Central memory CD4-positive, alpha-beta T cell (primary cell): ENCODE results near the gene OR2A1.
"Not testable (repeated sequence)": the region's sequence is repeated elsewhere in the genome, so short reads cannot be mapped to it uniquely, and the experiment has no call there.

Experiments used
- DNase-seq: peaks from one replicate; pipeline ENCODE4 v3.0.0; 2022

Gene OR2A1

GRCh38 chr7:144325868-144326267 lies 13.6 kb downstream of the OR2A1 start:
- DNase-seq: not testable (repeated sequence)

- DNase-seq: not testable (repeated sequence)
These were observed 17.8 kb downstream of the OR2A1 start for GRCh38 chr7:144330044-144330443.

GRCh38 chr7:144331221-144331995 lies 19.2 kb downstream of the OR2A1 start:
- not testable (repeated sequence) for DNase-seq

GRCh38 chr7:144331996-144332288 lies 19.7 kb downstream of the OR2A1 start:
- DNase-seq: not testable (repeated sequence)

GRCh38 chr7:144348625-144349024 lies 36.4 kb downstream of the OR2A1 start:
- DNase-seq: not testable (repeated sequence)

GRCh38 chr7:144351667-144352066 lies 39.4 kb downstream of the OR2A1 start:
- DNase-seq: not testable (repeated sequence)

- DNase-seq: not testable (repeated sequence)
These were observed 43.1 kb downstream of the OR2A1 start, which contains the start of gene ARHGEF5 for GRCh38 chr7:144355176-144355822. Gene ARHGEF5, plus strand, starts transcription at chr7:144355402. Its CDS starts 7,268 bp downstream, at chr7:144362670.

GRCh38 chr7:144356185-144356584 lies 44.0 kb downstream of the OR2A1 start:
- not testable (repeated sequence) for DNase-seq

GRCh38 chr7:144356860-144357259 lies 44.6 kb downstream of the OR2A1 start:
- not testable (repeated sequence) for DNase-seq

- not testable (repeated sequence) for DNase-seq
These were observed 49.8 kb downstream of the OR2A1 start for GRCh38 chr7:144362061-144362460.

GRCh38 chr7:144365523-144365922 lies 53.3 kb downstream of the OR2A1 start:
- DNase-seq: not testable (repeated sequence)

GRCh38 chr7:144367250-144367649 lies 55.0 kb downstream of the OR2A1 start:
- not testable (repeated sequence) for DNase-seq

GRCh38 chr7:144369221-144369620 lies 57.0 kb downstream of the OR2A1 start:
- not testable (repeated sequence) for DNase-seq
